GM20000 (cell line): ENCODE measurements around the gene AVPR1B.

ENCODE experiments used
- DNase-seq: peaks from one replicate; pipeline ENCODE4 v3.0.0; 2012; ENCODE audit warnings: low spot score
- TF ChIP-seq, protein P1 (sequence below): IDR thresholded peaks from 2 replicates; pipeline ENCODE4 v1.5.1; 2012; ENCODE audit warnings: mild to moderate bottlenecking, control low read depth; ENCODE audit errors: extremely low read depth, missing control alignments

Gene AVPR1B

DNA sequence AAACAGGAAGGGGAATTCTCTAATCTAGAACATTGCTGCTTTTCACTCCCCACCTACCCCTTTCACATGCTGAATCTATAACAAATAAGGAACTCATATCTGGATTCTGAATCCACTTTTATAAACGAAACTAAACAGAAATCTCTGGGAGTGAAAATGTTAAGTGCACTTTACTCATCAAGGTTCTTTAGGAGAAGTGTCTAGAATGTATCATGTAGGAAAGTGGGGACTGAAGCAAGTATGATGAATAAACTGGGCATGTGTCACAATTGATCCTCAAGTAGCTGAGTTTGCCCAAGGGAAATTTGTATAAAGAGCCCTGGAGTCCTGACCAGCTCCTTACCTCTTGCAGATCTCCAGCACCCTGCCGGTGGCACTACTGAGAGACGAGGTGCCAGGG is 19.8 kb downstream of the AVPR1B start:
- TF ChIP-seq, protein P1, sequence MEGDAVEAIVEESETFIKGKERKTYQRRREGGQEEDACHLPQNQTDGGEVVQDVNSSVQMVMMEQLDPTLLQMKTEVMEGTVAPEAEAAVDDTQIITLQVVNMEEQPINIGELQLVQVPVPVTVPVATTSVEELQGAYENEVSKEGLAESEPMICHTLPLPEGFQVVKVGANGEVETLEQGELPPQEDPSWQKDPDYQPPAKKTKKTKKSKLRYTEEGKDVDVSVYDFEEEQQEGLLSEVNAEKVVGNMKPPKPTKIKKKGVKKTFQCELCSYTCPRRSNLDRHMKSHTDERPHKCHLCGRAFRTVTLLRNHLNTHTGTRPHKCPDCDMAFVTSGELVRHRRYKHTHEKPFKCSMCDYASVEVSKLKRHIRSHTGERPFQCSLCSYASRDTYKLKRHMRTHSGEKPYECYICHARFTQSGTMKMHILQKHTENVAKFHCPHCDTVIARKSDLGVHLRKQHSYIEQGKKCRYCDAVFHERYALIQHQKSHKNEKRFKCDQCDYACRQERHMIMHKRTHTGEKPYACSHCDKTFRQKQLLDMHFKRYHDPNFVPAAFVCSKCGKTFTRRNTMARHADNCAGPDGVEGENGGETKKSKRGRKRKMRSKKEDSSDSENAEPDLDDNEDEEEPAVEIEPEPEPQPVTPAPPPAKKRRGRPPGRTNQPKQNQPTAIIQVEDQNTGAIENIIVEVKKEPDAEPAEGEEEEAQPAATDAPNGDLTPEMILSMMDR, result no peak

DNA sequence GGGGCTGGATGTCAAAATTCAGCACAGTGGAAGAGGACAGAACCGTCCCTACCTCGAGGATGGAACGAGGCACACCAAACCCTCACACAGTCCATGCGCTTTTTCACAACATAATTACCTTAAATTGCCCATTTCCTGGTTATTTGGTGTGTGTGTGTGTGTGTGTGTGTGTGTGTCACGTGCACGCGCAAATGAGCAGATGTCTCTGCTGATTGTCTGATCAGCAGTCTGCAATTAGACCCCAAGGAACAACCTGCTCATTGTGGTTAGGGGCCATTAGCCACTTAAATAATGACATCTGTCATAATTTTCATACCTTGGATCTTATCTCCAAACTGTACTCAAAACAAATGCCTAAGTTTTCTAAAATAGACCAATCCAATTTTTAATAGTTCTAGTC is 23.2 kb downstream of the AVPR1B start:
- no peak for DNase-seq

More for the DNA sequence above, 19.8 kb downstream of the AVPR1B start:
- no peak for DNase-seq

DNA sequence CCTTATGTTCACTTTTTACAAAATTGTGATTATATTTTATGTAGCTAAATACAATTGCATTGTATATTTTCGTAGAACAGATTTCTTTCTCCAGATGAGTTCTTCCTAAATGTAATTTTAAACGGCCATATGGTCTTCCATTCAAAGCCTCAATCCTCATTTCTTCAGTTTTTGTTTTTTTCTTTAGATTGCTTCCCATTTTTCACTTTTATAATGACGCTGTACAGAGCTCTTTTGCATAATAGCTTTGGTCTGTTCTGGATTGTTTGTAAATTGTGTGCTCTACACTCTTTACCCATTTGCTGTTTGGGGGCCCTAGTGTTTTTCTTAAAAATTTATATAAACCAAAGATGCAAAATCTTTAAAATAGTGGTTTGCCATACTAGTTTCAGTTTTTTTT is 27.8 kb downstream of the AVPR1B start:
- DNase-seq, result no peak
- TF ChIP-seq, protein P1, result no peak

More for the DNA sequence above, 23.2 kb downstream of the AVPR1B start:
- TF ChIP-seq, protein P1, result no peak

DNA sequence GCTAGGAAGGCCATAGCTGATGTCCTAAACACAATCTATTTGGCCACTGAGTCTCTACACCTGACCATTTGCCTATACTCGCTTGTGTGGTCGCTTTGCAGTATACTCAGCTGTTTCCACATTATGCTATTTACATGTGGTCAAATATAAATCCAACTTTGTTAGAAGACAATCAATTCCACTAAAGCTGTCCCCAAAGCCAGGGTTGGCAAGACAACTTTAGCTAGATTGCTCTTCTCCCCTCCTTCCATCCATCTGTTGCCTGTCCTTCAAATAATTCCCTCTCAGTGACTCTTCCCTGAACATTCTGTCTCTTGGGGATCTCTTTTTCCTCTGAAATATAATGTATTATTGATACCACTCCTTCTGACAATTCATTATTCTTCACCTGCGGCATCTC is 30.1 kb downstream of the AVPR1B start:
- DNase-seq, result no peak
- TF ChIP-seq, protein P1, result no peak

DNA sequence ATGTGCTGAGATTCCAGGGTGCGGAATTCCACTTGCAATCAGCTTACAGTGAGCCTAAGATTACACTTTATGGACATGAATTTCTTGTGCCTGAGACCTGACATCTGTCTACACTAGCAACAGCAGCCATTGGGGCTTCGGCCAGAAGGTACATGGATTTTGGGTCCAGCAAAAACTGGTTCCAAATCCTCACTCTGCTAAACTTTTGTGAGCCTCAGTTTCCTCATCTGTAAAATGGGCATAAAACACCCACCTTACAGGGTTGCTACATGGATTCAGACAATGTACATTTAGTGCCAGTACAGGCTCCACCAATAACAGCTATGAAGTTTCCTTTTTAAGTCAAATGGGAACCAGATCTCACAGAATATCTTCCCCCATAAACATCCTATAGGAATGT is 33.4 kb downstream of the AVPR1B start:
- DNase-seq, result no peak
- TF ChIP-seq, protein P1, result no peak

DNA sequence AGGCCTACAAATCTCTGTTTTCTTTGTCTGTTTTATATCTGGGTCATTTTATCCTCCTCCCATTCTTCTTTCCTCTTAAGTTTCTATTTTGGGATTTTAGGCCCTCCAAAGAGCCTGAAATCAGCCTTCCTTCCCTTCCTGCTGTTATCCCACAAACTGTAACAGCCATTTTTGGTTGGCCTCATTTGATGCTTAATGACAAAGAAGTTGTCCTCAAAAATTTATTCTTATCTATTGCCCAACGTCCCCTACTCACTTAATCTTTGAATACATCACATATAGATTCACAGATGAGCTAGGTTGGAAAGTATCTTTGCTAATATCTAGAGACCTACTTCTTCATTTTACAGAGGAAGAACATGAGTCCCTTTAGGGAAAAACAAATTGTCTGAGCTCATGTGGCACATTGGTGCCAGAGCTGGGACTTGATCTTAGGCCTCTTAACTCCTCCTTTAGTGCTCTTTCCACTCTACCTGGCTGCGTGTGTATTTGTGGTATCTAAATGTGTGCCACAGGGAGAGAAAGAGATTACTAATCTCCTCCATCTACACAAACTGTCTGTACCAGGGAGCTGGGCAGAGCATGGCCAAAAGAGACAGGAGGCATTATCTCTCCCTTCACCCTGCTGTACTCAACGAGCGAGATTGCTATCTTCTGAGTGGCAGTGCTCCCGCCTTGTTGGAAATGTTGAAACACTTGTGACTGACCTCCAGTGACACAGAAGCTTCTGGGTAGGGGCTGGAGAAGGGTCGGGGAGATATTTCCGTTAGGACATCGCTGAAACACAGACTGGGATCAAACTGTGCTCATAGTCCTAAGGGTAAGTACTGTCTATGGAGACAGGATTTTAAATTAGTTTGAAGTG is 34.1 kb downstream of the AVPR1B start:
- DNase-seq, result no peak
- TF ChIP-seq, protein P1, result no peak

DNA sequence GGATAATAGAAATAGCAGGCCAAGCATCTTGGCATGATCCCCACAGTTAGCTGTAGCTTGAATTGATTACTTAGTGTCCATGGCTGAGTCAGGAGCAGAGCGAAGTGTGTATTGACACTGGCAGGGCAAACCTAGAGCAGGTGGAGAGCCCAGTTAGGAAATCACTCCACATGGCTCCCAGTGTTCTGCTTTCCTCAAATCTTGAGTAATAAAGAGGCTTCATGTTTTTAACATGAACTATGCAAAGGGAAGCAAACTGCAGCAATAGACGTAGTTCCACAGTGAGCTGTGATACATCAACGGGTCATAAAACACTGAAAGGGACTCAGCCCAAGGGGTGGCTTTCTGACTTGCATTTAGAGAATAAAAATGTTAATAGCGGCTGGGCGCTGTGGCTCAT is 35.3 kb downstream of the AVPR1B start:
- TF ChIP-seq, protein P1, result no peak
- no peak for DNase-seq
